Measurements from ENCODE around the gene VTA1. TPM values are rescaled to one million over a fixed set of nuclear protein-coding genes. Genes with fewer than 3 reads are reported as not detected.

Gene VTA1
- total RNA-seq, 4 donors from 2014 or later: 40.9 to 54.5 (median 49.5) TPM

DNA sequence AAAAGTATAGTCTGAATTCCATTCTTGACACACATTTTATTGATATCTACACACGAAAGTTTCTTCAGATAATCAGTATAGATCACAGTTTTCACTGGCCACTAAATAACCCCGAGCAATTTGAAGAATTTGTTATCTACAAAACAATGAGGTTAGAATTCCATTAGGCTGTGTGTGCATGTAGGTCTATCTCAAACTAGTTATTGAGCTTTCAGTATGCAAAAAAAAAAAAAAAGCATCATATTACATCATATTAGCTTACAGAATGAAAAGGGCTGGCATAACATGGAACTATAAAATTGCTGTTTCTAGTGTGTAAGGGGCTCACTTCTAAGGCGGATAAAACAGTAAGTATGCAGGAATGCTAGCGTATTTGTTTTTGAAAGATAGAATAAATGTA is 95.2 kb downstream of the VTA1 start:
- intact Hi-C loops (cut with DNase I; ENCODE audit: low total_unique reads): no loop called here
- no peak overlapping the region for H3K4me3 ChIP-seq (ENCODE audit: low read depth, poor library complexity, severe bottlenecking)
- TF ChIP-seq POLR2A (IDR thresholded peaks at IDR 0.05) (no peak), CTCF (IDR thresholded peaks at IDR 0.05) (no peak)
- 57 to 58% methylated on average over 4 of the region's 4 CpGs for WGBS, 2 donors
- no peak for DNase-seq (ENCODE audit: low spot score in 2 of 2)

GRCh38 chr6:142246960-142247359 is 99.9 kb downstream of the VTA1 start:
- WGBS, 2 donors: 85 to 86% methylated on average over 6 of the region's 6 CpGs
- TF ChIP-seq CTCF (IDR thresholded peaks at IDR 0.05): no peak
- no peak for TF ChIP-seq POLR2A (IDR thresholded peaks at IDR 0.05)
- intact Hi-C loops (cut with DNase I; ENCODE audit: low total_unique reads): no loop called here
- no peak for DNase-seq (ENCODE audit: low spot score in 2 of 2)
- no peak overlapping the region for H3K4me3 ChIP-seq (ENCODE audit: low read depth, poor library complexity, severe bottlenecking)

DNA sequence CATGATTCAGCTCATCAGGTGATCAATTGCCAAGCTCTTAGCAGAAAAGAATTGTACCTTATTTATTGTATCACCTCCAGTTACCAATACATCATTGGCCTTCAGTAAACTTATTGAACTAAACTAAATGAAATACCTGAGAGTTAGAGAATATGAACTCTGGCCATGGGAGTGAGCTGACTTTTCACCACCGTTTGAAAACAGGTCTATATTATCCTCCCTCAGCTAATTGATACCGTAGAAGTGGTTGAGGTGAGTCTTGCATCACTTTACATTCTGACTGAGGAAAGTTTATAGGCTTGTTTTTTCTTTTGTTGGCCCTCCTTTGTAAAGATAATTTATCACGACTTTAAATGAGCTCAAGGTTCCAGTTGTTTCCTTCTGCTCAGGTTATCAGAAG is 102.2 kb downstream of the VTA1 start:
- no peak overlapping the region for H3K4me3 ChIP-seq (ENCODE audit: low read depth, poor library complexity, severe bottlenecking)
- 71 to 78% methylated on average over 3 of the region's 3 CpGs for WGBS, 2 donors
- no peak for DNase-seq (ENCODE audit: low spot score in 2 of 2)
- TF ChIP-seq CTCF (IDR thresholded peaks at IDR 0.05): no peak
- TF ChIP-seq POLR2A (IDR thresholded peaks at IDR 0.05): no peak
- intact Hi-C loops (cut with DNase I; ENCODE audit: low total_unique reads): no loop called here

DNA sequence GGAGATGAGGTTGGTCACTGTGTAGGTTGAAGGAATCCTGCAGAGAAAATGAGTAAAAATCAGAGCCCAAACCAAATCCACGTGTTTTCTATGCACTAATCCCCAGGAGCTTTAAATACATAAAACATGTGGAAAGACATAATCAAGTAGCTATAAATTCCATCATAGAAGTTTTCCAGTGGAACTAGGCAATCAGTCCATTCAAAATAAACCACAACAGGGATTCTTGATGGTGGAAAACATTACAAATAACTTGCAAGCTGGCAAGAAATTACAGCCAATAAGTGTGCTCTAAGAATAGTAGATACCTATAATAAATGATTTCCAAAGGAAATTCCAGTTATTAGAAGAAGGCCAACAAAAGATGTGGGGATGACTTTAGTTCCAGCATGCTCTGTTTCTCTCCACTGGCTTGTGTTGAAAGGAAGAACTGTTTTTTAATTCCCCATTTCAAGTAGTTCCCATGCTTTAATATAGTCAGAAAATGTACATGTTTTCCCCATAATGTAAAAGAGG is 104.9 kb downstream of the VTA1 start:
- intact Hi-C loops (cut with DNase I; ENCODE audit: low total_unique reads): no loop called here
- no peak for TF ChIP-seq CTCF (IDR thresholded peaks at IDR 0.05)
- TF ChIP-seq POLR2A (IDR thresholded peaks at IDR 0.05): no peak
- no peak for DNase-seq (ENCODE audit: low spot score in 2 of 2)
- H3K4me3 ChIP-seq (ENCODE audit: low read depth, poor library complexity, severe bottlenecking): no peak overlapping the region
- 28 to 39% methylated on average over 1 of the region's 1 CpG for WGBS, 2 donors

DNA sequence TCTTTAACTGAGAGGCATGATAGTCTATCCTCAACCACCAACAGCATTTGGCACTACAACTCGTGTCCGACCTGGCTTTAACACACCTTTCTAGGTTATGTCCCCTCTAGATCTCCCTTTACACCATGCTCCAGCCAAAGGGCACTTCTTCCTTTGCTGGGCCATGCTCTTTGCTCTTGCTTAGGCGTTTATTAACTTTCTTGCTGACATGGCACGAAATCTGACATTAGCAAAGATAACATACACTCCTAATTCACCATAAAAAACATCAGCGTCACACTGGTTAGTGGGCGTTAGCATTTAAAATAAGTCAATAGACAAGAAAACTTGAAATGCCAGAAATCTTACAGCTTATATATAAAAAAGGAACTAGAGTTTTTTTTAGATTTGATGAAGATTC is 107.5 kb downstream of the VTA1 start:
- TF ChIP-seq CTCF (IDR thresholded peaks at IDR 0.05) (no peak), POLR2A (IDR thresholded peaks at IDR 0.05) (no peak)
- 85 to 91% methylated on average over 6 of the region's 6 CpGs for WGBS, 2 donors
- intact Hi-C loops (cut with DNase I; ENCODE audit: low total_unique reads): no loop called here
- no peak for DNase-seq (ENCODE audit: low spot score in 2 of 2)
- H3K4me3 ChIP-seq (ENCODE audit: low read depth, poor library complexity, severe bottlenecking): no peak overlapping the region

- DNase-seq (ENCODE audit: low spot score in 2 of 2): no peak
- no peak overlapping the region for H3K4me3 ChIP-seq (ENCODE audit: low read depth, poor library complexity, severe bottlenecking)
- TF ChIP-seq CTCF (IDR thresholded peaks at IDR 0.05): no peak
- no peak for TF ChIP-seq POLR2A (IDR thresholded peaks at IDR 0.05)
- WGBS, 2 donors: 71 to 79% methylated on average over 2 of the region's 2 CpGs
- intact Hi-C loops (cut with DNase I; ENCODE audit: low total_unique reads): no loop called here
These were observed 108.7 kb downstream of the VTA1 start for GRCh38 chr6:142255785-142256184.

Measured in lower leg skin (tissue), 4 donors.